HT1080 (cell line): ENCODE results near the gene HYI. TPM values are rescaled to one million over a fixed set of nuclear protein-coding genes. Genes with fewer than 3 reads are reported as not detected.

Experiments used
- DNase-seq: peaks from one replicate; pipeline ENCODE4 v3.0.0-alpha.2; 2015; ENCODE audit warnings: low read depth
- small RNA-seq: library from RNA; depleted of rRNA; stranded (forward); fragments of <200 nt; gene quantifications from one replicate; pipeline ENCODE3, GENCODE V24; 2014
- total RNA-seq: library from RNA; depleted of rRNA; stranded (reverse); fragments of >200 nt; shearing (Covaris generic); gene quantifications from 2 replicates; pipeline ENCODE4 v1.2.3, GENCODE V29; 2014; rRNA removed

Gene HYI
- total RNA-seq, 1 experiment from 2014 or later: 42.1 TPM

- DNase-seq: no peak
Measured at GRCh38 chr1:43404353-43404752, 49.4 kb downstream of the HYI start.

DNA sequence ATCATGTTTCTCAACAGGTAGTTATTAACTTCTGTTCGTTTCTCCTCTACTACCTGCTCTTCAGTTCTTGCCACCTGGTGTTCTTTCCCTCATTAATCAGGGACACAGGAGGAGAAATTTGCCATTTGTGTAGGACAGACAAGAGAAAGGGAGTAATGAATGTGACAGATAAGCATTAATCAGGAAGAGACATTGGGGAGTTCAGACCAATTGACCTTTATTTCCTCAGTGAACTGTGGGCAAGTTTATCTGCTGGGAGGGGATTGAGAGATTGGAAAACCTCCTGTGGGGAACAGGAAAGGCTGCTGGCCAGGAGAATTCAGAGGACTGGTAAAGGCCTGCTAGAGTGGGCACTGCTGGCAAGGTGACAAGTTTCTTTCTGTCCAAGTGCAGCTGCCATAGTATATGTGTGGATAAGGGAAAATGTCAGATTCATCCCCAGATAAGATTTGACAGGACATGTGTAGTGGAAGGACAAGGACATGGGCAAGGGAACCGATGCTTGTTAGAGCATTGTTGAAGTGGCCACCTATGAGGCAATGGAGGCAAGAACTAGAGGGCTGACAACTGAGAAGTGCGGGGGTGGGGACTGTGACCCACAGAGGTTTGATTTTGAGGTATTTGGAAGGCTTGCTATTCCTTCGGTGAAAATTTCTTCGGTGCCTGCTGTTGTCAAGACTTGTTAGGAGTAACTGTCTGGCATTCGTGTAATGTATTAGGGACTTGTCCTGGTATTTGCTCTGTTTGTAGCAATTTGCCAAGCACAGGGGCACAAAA is 51.5 kb downstream of the HYI start:
- no peak for DNase-seq

Small RNAs within 50 kb of the gene (small RNA-seq; reads per million reads assigned to genes)
- not detected for gene MIR6735

Other genes with a start within 250 kb of the HYI start
- gene TMEM125, start 183.9 kb downstream of the HYI start, total RNA-seq: not detected in 2 replicates
- not detected in 2 replicates for gene C1orf210, start 168.3 kb downstream of the HYI start, total RNA-seq
- 135 and 139 TPM in 2 replicates for gene TIE1, start 152.9 kb downstream of the HYI start, total RNA-seq
- gene MPL, start 116.1 kb downstream of the HYI start, total RNA-seq: not detected in 2 replicates
- 564 and 669 TPM in 2 replicates for gene CDC20, start 95.0 kb downstream of the HYI start, total RNA-seq
- 163 and 212 TPM in 2 replicates for gene ELOVL1, start 85.9 kb downstream of the HYI start, total RNA-seq
- 61.9 and 73.9 TPM in 2 replicates for gene MED8, start 64.1 kb downstream of the HYI start, total RNA-seq
- 11.7 and 14.7 TPM in 2 replicates for gene SZT2, start 64.0 kb downstream of the HYI start, total RNA-seq
- gene PTPRF, start 77.0 kb upstream of the HYI start, total RNA-seq: 39.0 and 41.7 TPM in 2 replicates
- 17.2 and 19.9 TPM in 2 replicates for gene KDM4A, start 196.2 kb upstream of the HYI start, total RNA-seq